PC-9 (cell line): ENCODE data around the gene SULT4A1.

Source experiments
- EZH2 ChIP-seq: fragments of 200-600 bp; sonication (generic); IDR thresholded peaks from 2 replicates; pipeline ENCODE4 v1.8.0; 2017; ENCODE audit warnings: antibody characterized with exemption, low read depth
- TF ChIP-seq, protein P1 (sequence below): fragments of 200-600 bp; sonication (generic); conservative IDR thresholded peaks from 2 replicates; pipeline ENCODE4 v1.6.1; 2017; ENCODE audit warnings: mixed run types, antibody characterized with exemption, mild to moderate bottlenecking, moderate library complexity

DNA sequence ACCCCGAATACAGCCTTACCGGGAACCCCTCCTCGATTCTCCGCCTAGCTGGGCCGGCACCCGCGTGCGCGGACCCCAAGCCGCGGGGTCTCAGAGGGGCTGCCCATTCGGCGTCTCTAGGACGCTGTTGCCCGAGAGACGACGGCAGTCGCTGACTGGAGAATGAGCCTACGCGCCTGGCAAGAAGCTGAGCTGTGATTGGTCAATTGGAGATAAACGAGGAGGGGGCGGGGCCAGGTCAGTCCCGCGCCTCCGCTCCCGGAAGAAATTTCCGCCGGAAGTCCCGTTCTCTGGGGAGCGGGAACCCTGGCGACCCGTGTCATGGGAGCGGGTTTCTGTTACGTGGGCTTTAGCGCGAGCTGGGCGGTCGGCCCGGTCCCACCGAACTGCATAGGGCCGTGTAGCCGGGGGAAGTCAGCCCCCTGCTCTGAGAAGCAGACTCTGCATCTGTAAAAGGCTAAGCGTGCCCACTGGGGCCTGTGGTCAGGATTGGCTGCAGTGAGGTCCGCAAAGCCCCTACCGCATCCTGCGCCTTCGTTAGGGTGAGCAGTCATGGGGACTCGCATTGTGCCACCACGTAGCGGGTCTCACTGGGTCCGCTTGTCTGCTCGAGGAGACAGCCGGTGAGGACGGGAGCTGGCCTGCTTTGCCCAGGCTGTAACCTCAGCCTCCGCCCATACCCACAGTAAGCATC lies 50.0 kb downstream of the SULT4A1 start, which contains the start of gene EFCAB6:
- TF ChIP-seq, protein P1, sequence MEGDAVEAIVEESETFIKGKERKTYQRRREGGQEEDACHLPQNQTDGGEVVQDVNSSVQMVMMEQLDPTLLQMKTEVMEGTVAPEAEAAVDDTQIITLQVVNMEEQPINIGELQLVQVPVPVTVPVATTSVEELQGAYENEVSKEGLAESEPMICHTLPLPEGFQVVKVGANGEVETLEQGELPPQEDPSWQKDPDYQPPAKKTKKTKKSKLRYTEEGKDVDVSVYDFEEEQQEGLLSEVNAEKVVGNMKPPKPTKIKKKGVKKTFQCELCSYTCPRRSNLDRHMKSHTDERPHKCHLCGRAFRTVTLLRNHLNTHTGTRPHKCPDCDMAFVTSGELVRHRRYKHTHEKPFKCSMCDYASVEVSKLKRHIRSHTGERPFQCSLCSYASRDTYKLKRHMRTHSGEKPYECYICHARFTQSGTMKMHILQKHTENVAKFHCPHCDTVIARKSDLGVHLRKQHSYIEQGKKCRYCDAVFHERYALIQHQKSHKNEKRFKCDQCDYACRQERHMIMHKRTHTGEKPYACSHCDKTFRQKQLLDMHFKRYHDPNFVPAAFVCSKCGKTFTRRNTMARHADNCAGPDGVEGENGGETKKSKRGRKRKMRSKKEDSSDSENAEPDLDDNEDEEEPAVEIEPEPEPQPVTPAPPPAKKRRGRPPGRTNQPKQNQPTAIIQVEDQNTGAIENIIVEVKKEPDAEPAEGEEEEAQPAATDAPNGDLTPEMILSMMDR, result no peak
- TF ChIP-seq EZH2, result no peak
